Activated CD8-positive, alpha-beta memory T cell treated with anti-CD3 and anti-CD28 coated beads for 24 hours (primary cell): ENCODE data around the gene RUSF1.
"Not testable (repeated sequence)": the region's sequence is repeated elsewhere in the genome, so short reads cannot be mapped to it uniquely, and the experiment has no call there.

Experiments
- DNase-seq: peaks from one replicate; pipeline ENCODE4 v3.0.0-alpha.2; 2020

RUSF1 gene

GRCh38 chr16:31445931-31446330 is 62.3 kb downstream of the RUSF1 start:
- DNase-seq: not testable (repeated sequence)

GRCh38 chr16:31441956-31442355 is 66.2 kb downstream of the RUSF1 start:
- no peak for DNase-seq

GRCh38 chr16:31440516-31441184 is 67.5 kb downstream of the RUSF1 start:
- no peak for DNase-seq

GRCh38 chr16:31439519-31439918 is 68.7 kb downstream of the RUSF1 start:
- DNase-seq: no peak
